GM19238 (cell line): ENCODE results near the gene KIAA0040.
"Not testable (repeated sequence)": the region's sequence is repeated elsewhere in the genome, so short reads cannot be mapped to it uniquely, and the experiment has no call there.

ENCODE experiments used
- DNase-seq: peaks from one replicate; pipeline ENCODE4 v3.0.0; 2011; ENCODE audit warnings: low spot score; ENCODE audit not compliant: insufficient read length

KIAA0040 gene

GRCh38 chr1:175137369-175137768, 55.2 kb downstream of the KIAA0040 start:
- no peak for DNase-seq

- DNase-seq = no peak
Observed at GRCh38 chr1:175136246-175136645, 56.3 kb downstream of the KIAA0040 start.

- DNase-seq = no peak
Observed at GRCh38 chr1:175134500-175134899, 58.1 kb downstream of the KIAA0040 start.

GRCh38 chr1:175133673-175134435, 58.7 kb downstream of the KIAA0040 start:
- no peak for DNase-seq

- no peak for DNase-seq
Observed at GRCh38 chr1:175132436-175132835, 60.1 kb downstream of the KIAA0040 start.

GRCh38 chr1:175131095-175131494, 61.5 kb downstream of the KIAA0040 start:
- no peak for DNase-seq

GRCh38 chr1:175130649-175131045, 61.9 kb downstream of the KIAA0040 start:
- no peak for DNase-seq

GRCh38 chr1:175129997-175130648, 62.5 kb downstream of the KIAA0040 start:
- no peak for DNase-seq

- no peak for DNase-seq
Observed at GRCh38 chr1:175129644-175129996, 63.0 kb downstream of the KIAA0040 start.

GRCh38 chr1:175129182-175129581, 63.4 kb downstream of the KIAA0040 start:
- no peak for DNase-seq

- DNase-seq = no peak
Observed at GRCh38 chr1:175128523-175128922, 64.1 kb downstream of the KIAA0040 start.

GRCh38 chr1:175127565-175127964, 65.0 kb downstream of the KIAA0040 start:
- no peak for DNase-seq

GRCh38 chr1:175126347-175126746, 66.2 kb downstream of the KIAA0040 start:
- no peak for DNase-seq

GRCh38 chr1:175124861-175125260, 67.7 kb downstream of the KIAA0040 start:
- no peak for DNase-seq

GRCh38 chr1:175120511-175120910, 72.1 kb downstream of the KIAA0040 start:
- DNase-seq = no peak

GRCh38 chr1:175118375-175119367, 73.9 kb downstream of the KIAA0040 start:
- DNase-seq = no peak

GRCh38 chr1:175116903-175117302, 75.7 kb downstream of the KIAA0040 start:
- no peak for DNase-seq

- DNase-seq = no peak
Observed at GRCh38 chr1:175116210-175116798, 76.3 kb downstream of the KIAA0040 start.

GRCh38 chr1:175114996-175115395, 77.6 kb downstream of the KIAA0040 start:
- DNase-seq = no peak

- DNase-seq = not testable (repeated sequence)
Observed at GRCh38 chr1:175108331-175108820, 84.2 kb downstream of the KIAA0040 start.
